ENCODE results near the gene RPL12.

RPL12 gene

GRCh38 chr9:127448112-127448805 lies 2.9 kb downstream of the RPL12 start:
- DNase-seq (ENCODE audit: insufficient read length) (no peak), FAIRE-seq (no peak)
- TF ChIP-seq POLR2AphosphoS5 (IDR thresholded peaks at IDR 0.05; ENCODE audit: low read depth, low read length) (peak; percentile 27), POLR2A (IDR thresholded peaks at IDR 0.05; ENCODE audit: low read depth, low read length) (peak; percentile 5; the same call in 1 of the 2 replicates), TAF1 (IDR thresholded peaks at IDR 0.05; ENCODE audit: borderline replicate concordance, low read depth, low read length) (no peak)

GRCh38 chr9:127447416-127448111 lies 3.6 kb downstream of the RPL12 start:
- no peak for FAIRE-seq
- TF ChIP-seq TAF1 (IDR thresholded peaks at IDR 0.05; ENCODE audit: borderline replicate concordance, low read depth, low read length) (no peak), POLR2AphosphoS5 (IDR thresholded peaks at IDR 0.05; ENCODE audit: low read depth, low read length) (no peak), POLR2A (IDR thresholded peaks at IDR 0.05; ENCODE audit: low read depth, low read length) (no peak)
- DNase-seq (ENCODE audit: insufficient read length), result no peak

- DNase-seq (ENCODE audit: insufficient read length) (no peak), FAIRE-seq (no peak)
- TF ChIP-seq POLR2A (IDR thresholded peaks at IDR 0.05; ENCODE audit: low read depth, low read length) (peak; percentile 42; the same call in 1 of the 2 replicates), POLR2AphosphoS5 (IDR thresholded peaks at IDR 0.05; ENCODE audit: low read depth, low read length) (peak; percentile 15; the same call in 1 of the 2 replicates), TAF1 (IDR thresholded peaks at IDR 0.05; ENCODE audit: borderline replicate concordance, low read depth, low read length) (no peak)
Observed at GRCh38 chr9:127446713-127447415, 4.3 kb downstream of the RPL12 start.

GRCh38 chr9:127445851-127446712 lies 5.1 kb downstream of the RPL12 start:
- FAIRE-seq, result no peak
- DNase-seq (ENCODE audit: insufficient read length), result no peak
- TF ChIP-seq POLR2AphosphoS5 (IDR thresholded peaks at IDR 0.05; ENCODE audit: low read depth, low read length) (peak; percentile 74), TAF1 (IDR thresholded peaks at IDR 0.05; ENCODE audit: borderline replicate concordance, low read depth, low read length) (no peak), POLR2A (IDR thresholded peaks at IDR 0.05; ENCODE audit: low read depth, low read length) (peak; percentile 63; the same call in 1 of the 2 replicates)

- FAIRE-seq, result no peak
Observed at GRCh38 chr9:127444921-127445850, 6.0 kb downstream of the RPL12 start.

GRCh38 chr9:127444283-127444920 lies 6.8 kb downstream of the RPL12 start:
- DNase-seq (ENCODE audit: insufficient read length) (no peak), FAIRE-seq (no peak)
- TF ChIP-seq TAF1 (IDR thresholded peaks at IDR 0.05; ENCODE audit: borderline replicate concordance, low read depth, low read length) (no peak), POLR2AphosphoS5 (IDR thresholded peaks at IDR 0.05; ENCODE audit: low read depth, low read length) (peak; percentile 48; the same call in 1 of the 2 replicates)

More at GRCh38 chr9:127444921-127445850, 6.0 kb downstream of the RPL12 start:
- peak; percentile 74 for TF ChIP-seq POLR2AphosphoS5 (IDR thresholded peaks at IDR 0.05; ENCODE audit: low read depth, low read length)
- TF ChIP-seq TAF1 (IDR thresholded peaks at IDR 0.05; ENCODE audit: borderline replicate concordance, low read depth, low read length), result no peak
- peak; percentile 63 for TF ChIP-seq POLR2A (IDR thresholded peaks at IDR 0.05; ENCODE audit: low read depth, low read length)
- DNase-seq (ENCODE audit: insufficient read length), result no peak

GRCh38 chr9:127438394-127438793 lies 12.8 kb downstream of the RPL12 start:
- TF ChIP-seq POLR2A (IDR thresholded peaks at IDR 0.05; ENCODE audit: low read depth, low read length), result no peak
- no peak for TF ChIP-seq TAF1 (IDR thresholded peaks at IDR 0.05; ENCODE audit: borderline replicate concordance, low read depth, low read length)
- no peak for TF ChIP-seq POLR2AphosphoS5 (IDR thresholded peaks at IDR 0.05; ENCODE audit: low read depth, low read length)
- DNase-seq (ENCODE audit: insufficient read length) (no peak), FAIRE-seq (no peak)

GRCh38 chr9:127437497-127438264 lies 13.5 kb downstream of the RPL12 start:
- FAIRE-seq, result no peak
- no peak for DNase-seq (ENCODE audit: insufficient read length)
- TF ChIP-seq TAF1 (IDR thresholded peaks at IDR 0.05; ENCODE audit: borderline replicate concordance, low read depth, low read length) (no peak), POLR2AphosphoS5 (IDR thresholded peaks at IDR 0.05; ENCODE audit: low read depth, low read length) (no peak), POLR2A (IDR thresholded peaks at IDR 0.05; ENCODE audit: low read depth, low read length) (no peak)

- TF ChIP-seq POLR2A (IDR thresholded peaks at IDR 0.05; ENCODE audit: low read depth, low read length) (no peak), POLR2AphosphoS5 (IDR thresholded peaks at IDR 0.05; ENCODE audit: low read depth, low read length) (no peak), TAF1 (IDR thresholded peaks at IDR 0.05; ENCODE audit: borderline replicate concordance, low read depth, low read length) (no peak)
- no peak for FAIRE-seq
- DNase-seq (ENCODE audit: insufficient read length), result no peak
Observed at GRCh38 chr9:127430415-127430814, 20.8 kb downstream of the RPL12 start.
